Measurements from ENCODE around the gene COL23A1. TPM values are rescaled to one million over a fixed set of nuclear protein-coding genes. Genes with fewer than 3 reads are reported as not detected.

Gene COL23A1
- total and polyA plus RNA-seq, 2 of the 8 experiments (the other 6 are each of a cell fraction or from before 2014, with no cell fraction given) = 3.1 to 4.7 TPM

DNA sequence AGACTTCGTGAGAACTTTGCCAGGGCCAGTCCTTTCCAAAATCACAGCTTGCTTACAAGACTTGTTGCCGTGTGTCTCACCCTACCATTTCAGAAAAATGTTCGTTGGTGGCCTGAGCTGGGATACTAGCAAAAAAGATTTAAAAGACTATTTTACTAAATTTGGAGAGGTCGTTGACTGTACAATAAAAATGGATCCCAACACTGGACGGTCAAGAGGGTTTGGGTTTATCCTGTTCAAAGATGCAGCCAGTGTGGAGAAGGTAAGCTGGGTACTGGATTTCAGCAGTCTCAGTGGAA is 384.5 kb downstream of the COL23A1 start:
- H3K27ac ChIP-seq (ENCODE audit: low read depth, low read length) = no peak overlapping the region; the same call in 1 of the 2 replicates
- peaks cover 44% of the 10 kb centered on the region in 2 experiments for H4K20me1 ChIP-seq (replicated peaks in 1 of 2; ENCODE audit: control insufficient read depth in 1 of 2, insufficient read depth in 2 of 2, low read length in 2 of 2)
- H2BK5ac ChIP-seq (ENCODE audit: low read depth, low read length) = no peak overlapping the region
- H4K5ac ChIP-seq (ENCODE audit: insufficient read length, low read depth, low read length) = no peak overlapping the region
- no peak overlapping the region for H2BK15ac ChIP-seq (ENCODE audit: low read length)
- peaks cover 27 to 49% of the 10 kb centered on the region in 2 experiments for H3K79me2 ChIP-seq (ENCODE audit: control insufficient read depth in 1 of 2, insufficient read depth in 2 of 2, low read length in 2 of 2)
- no peak overlapping the region for H3K23ac ChIP-seq (ENCODE audit: insufficient read length)
- H3K27me3 ChIP-seq (replicated peaks in 1 of 4; ENCODE audit: control insufficient read depth in 3 of 4, extremely low read depth in 1 of 4, insufficient read depth in 3 of 4, low read length in 3 of 4) = no peaks in the 10 kb centered on the region
- FAIRE-seq = no peak
- H3K4me2 ChIP-seq (ENCODE audit: insufficient read depth in 1 of 2, low read depth in 2 of 2, low read length in 2 of 2) = peak overlapping the region; percentile 84 to 95
- H2BK120ac ChIP-seq (replicated peaks; ENCODE audit: low read depth, low read length) = no peak overlapping the region
- H3K9me3 ChIP-seq (ENCODE audit: insufficient read depth in 2 of 2, low read depth in 1 of 2, low read length in 1 of 2) = no peaks in the 10 kb centered on the region
- H3K14ac ChIP-seq (ENCODE audit: insufficient read length) = no peak overlapping the region
- no peak overlapping the region for H4K8ac ChIP-seq (ENCODE audit: extremely low read depth, insufficient read depth, low read length)
- H3K4me1 ChIP-seq (replicated peaks in 1 of 4; ENCODE audit: control insufficient read depth in 3 of 4, insufficient read depth in 4 of 4, low read length in 3 of 4) = peaks cover 0 to 10% (median 4%) of the 10 kb centered on the region in 4 experiments; a peak in 5 of 7 replicates
- H3K18ac ChIP-seq (ENCODE audit: extremely low read depth, low read length) = no peak overlapping the region
- H3K9ac ChIP-seq (replicated peaks in 1 of 4; ENCODE audit: extremely low read depth in 1 of 4, low read depth in 3 of 4, low read length in 3 of 4) = peak overlapping the region; percentile 97 to 99 (median 99)
- TF ChIP-seq GTF2F1 (IDR thresholded peaks at IDR 0.05; ENCODE audit: borderline replicate concordance, low read depth, low read length) (no peak), CREB1 (IDR thresholded peaks at IDR 0.05) (no peak), EGR1 (IDR thresholded peaks at IDR 0.05; ENCODE audit: borderline replicate concordance, low read depth, low read length) (no peak)
- TF ChIP-seq, protein P1, sequence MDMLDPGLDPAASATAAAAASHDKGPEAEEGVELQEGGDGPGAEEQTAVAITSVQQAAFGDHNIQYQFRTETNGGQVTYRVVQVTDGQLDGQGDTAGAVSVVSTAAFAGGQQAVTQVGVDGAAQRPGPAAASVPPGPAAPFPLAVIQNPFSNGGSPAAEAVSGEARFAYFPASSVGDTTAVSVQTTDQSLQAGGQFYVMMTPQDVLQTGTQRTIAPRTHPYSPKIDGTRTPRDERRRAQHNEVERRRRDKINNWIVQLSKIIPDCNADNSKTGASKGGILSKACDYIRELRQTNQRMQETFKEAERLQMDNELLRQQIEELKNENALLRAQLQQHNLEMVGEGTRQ (IDR thresholded peaks at IDR 0.05; ENCODE audit: low read length) = no peak
- 16% methylated on average over 5 of the region's 5 CpGs; no CpG with 5 or more reads in 1 of the 2 experiments for WGBS, 2 experiments (ENCODE audit: extremely low coverage in 1 of 2, insufficient coverage in 1 of 2, insufficient read length in 1 of 2, insufficient replicate concordance in 2 of 2, low coverage in 1 of 2, low lambda C conversion rate in 2 of 2, missing lambda C conversion rate in 1 of 2)
- peak overlapping the region; percentile 93 to 100 (median 100) for H3K4me3 ChIP-seq (ENCODE audit: extremely low read depth in 1 of 4, insufficient read depth in 2 of 4, low read depth in 3 of 4, low read length in 4 of 4)
- H3K23me2 ChIP-seq (ENCODE audit: low read depth, low read length) = peaks cover 4% of the 10 kb centered on the region
- H3K36me3 ChIP-seq (ENCODE audit: control insufficient read depth in 2 of 4, insufficient read depth in 4 of 4, low read length in 3 of 4) = peaks cover 45 to 54% (median 51%) of the 10 kb centered on the region in 4 experiments
- no peak overlapping the region for H2BK20ac ChIP-seq (ENCODE audit: low read length)
- no peak overlapping the region for H3K4ac ChIP-seq (replicated peaks; ENCODE audit: insufficient read length, low read depth, low read length)
- H2AK5ac ChIP-seq (ENCODE audit: low read depth, low read length) = no peak overlapping the region
- peaks cover 20% of the 10 kb centered on the region for H3K79me1 ChIP-seq (ENCODE audit: low read depth, low read length)
- DNase-seq (ENCODE audit: low read depth in 1 of 2, low spot score in 2 of 2) = no peak
- no peak overlapping the region for H2BK12ac ChIP-seq (ENCODE audit: low read depth, low read length)
- no peak overlapping the region for H2AFZ ChIP-seq (ENCODE audit: low read length)
- H4K91ac ChIP-seq (replicated peaks; ENCODE audit: insufficient read length, low read length) = no peak overlapping the region
- no peak overlapping the region for H3K56ac ChIP-seq (replicated peaks; ENCODE audit: insufficient read length, low read depth, low read length)
- ChIA-PET POLR2A (ENCODE audit: partially characterized antibody) (interaction anchor here (0.7 to 31.3 kb wide), 8 partner anchors 10 to 216 kb away, joined by 3 to 985 read pairs (median 4); partner anchors contain the start of genes GMCL2 and PHYKPL), CTCF (ENCODE audit: partially characterized antibody) (interaction anchor here (0.7 to 3.3 kb wide), 6 partner anchors 8 to 714 kb away, joined by 3 to 20 read pairs (median 4); no protein-coding TSS in a partner anchor)

Measured in H1 (cell line).